Stimulated activated naive CD8-positive, alpha-beta T cell treated with anti-CD3 and anti-CD28 coated beads, Interleukin-15, amount 100 ng/mL, for 72 hours (primary cell): ENCODE results near the gene ATP8B1.
A peak's percentile ranks its signal among the peaks of the same experiment; 100 is the strongest.
"Not testable (repeated sequence)": the region's sequence is repeated elsewhere in the genome, so short reads cannot be mapped to it uniquely, and the experiment has no call there.

ENCODE experiments used
- ATAC-seq: fragments of 150-1000 bp; cut with Tn5 transposase; 2 replicates; pipeline ENCODE4 v1.10.0; 2021; ENCODE audit warnings: mild to moderate bottlenecking, moderate library complexity
- DNase-seq, 2 donors: peaks; one replicate each; pipeline ENCODE4 v3.0.0; 2021 to 2022
- H3K27ac Mint-ChIP-seq, 2 donors: one replicate each; pipeline ENCODE4 v1.8.0; 2022; ENCODE audit warnings: mild to moderate bottlenecking in 2 of 2, mixed read lengths in 2 of 2, moderate library complexity in 2 of 2
- H3K27me3 Mint-ChIP-seq: one replicate; pipeline ENCODE4 v1.8.0; 2022; ENCODE audit warnings: mixed read lengths
- H3K4me1 Mint-ChIP-seq: one replicate; pipeline ENCODE4 v1.8.0; 2022; ENCODE audit warnings: mild to moderate bottlenecking, mixed read lengths
- H3K4me3 Mint-ChIP-seq, 2 donors: one replicate each; pipeline ENCODE4 v1.8.0; 2022; ENCODE audit warnings: mild to moderate bottlenecking in 2 of 2, mixed read lengths in 2 of 2, moderate library complexity in 1 of 2
- H3K9me3 Mint-ChIP-seq, 2 donors: one replicate each; pipeline ENCODE4 v1.8.0; 2022; ENCODE audit warnings: mixed read lengths in 2 of 2

Gene ATP8B1

DNA sequence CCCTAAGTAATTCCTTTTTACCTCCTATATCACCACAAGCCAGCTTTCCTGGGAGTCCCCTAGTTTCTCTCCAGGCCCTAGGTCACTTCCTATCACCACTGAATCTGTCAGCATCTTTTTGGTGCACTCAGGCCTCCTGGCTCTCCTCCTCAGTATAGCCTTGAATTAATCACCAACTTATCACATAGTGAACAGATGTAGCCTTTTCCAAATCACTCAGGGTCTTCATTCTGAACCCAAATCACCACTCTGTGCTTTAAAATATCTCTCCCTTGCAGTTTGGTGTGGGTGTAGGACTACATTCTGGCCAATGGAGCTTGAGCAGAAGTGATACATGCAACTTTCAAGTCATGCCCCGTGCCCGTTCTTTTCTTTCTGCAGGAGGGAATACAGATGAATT lies 29.6 kb upstream of the ATP8B1 start:
- peaks cover 11 to 12% of the 10 kb centered on the region in 2 donors for H3K9me3 Mint-ChIP-seq
- no peak for DNase-seq
- no peak for ATAC-seq
- H3K4me3 Mint-ChIP-seq = peak overlapping the region in 1 of 2 donors; percentile 72
- H3K4me1 Mint-ChIP-seq = peaks cover 64% of the 10 kb centered on the region
- H3K27ac Mint-ChIP-seq = no peak overlapping the region
- H3K27me3 Mint-ChIP-seq = peaks cover 26% of the 10 kb centered on the region

DNA sequence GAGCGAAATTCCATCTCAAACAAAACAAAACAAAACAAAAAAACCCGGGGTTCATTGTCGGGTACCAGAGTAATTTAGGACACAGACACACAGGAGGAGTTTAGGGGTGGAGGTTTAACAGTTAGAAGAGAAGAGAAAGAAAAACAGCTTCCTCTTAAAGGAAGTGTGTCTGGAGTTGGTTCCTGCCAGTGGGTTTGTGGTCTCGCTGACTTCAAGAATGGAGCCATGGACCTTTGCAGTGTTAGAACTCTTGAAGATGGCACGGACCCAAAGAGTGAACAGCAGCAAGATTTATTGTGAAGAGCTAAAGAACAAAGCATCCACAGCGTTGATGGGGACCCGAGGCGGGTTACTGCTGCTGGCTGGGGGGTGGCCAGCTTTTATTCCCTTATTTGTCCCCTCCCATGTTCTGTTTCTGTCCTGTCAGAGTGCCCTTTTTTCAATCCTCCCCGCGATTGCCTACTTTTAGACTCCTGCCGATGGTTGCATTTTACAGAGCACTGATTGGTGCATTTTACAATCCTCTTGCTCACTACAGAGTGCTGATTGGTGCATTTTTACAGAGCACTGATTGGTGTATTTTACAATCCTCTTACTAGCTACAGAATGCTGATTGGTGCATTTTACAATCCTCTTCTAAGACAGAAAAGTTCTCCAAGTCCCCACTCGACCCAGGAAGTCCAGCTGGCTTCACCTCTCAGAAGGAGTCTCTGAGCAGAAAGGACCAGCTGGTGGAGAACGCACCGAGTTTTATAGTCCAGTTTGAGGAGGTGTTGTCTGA lies 28.7 kb upstream of the ATP8B1 start:
- ATAC-seq = no peak
- peak overlapping the region in 1 of 2 donors; percentile 7 for H3K4me3 Mint-ChIP-seq
- H3K27ac Mint-ChIP-seq = peak overlapping the region in 1 of 2 donors; percentile 60
- H3K9me3 Mint-ChIP-seq = peaks cover 11 to 12% of the 10 kb centered on the region in 2 donors
- peaks cover 54% of the 10 kb centered on the region for H3K4me1 Mint-ChIP-seq
- no peak for DNase-seq
- peaks cover 21% of the 10 kb centered on the region for H3K27me3 Mint-ChIP-seq

DNA sequence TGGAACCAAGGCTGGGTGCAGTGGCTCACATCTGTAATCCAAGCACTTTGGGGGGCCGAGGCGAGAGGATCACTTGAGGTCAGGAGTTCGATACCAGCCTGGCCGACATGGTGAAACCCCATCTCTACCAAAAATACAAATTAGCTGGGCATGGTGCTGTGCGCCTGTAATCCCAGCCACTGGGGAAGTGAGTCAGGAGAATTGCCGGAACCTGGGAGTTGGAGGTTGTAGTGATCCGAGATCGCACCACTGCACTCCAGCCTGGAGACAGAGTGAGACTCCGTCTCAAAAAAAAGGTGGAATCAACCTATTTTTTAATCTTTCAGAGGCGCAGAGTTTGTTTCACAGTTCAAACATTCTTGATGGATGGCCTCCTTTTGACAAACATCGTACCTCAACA lies 24.5 kb upstream of the ATP8B1 start:
- Mint-ChIP-seq H3K27ac (peak overlapping the region in 1 of 2 donors; percentile 13), H3K9me3 (peaks cover 8 to 10% of the 10 kb centered on the region in 2 donors), H3K27me3 (peaks cover 7% of the 10 kb centered on the region), H3K4me1 (peaks cover 18% of the 10 kb centered on the region), H3K4me3 (no peak overlapping the region)
- no peak for ATAC-seq
- DNase-seq = no peak

DNA sequence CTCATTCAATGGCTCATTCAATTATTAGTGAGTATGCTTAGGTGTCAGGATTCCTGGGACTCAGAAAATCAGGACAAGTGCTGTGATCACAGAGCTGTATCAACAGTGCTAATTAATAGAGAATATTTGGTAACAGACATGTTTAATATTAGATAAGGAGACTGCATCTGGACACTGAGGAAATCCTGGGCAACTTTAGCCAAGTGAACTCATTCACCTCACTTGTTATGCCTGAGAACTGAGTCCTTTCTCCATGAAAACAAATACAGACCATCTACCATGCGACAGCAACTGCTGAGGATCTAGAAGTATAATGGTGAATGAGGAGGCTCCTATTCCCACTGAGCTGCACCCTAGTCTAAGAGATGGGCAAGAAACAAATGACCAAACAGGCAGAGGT lies 23.1 kb upstream of the ATP8B1 start:
- H3K4me3 Mint-ChIP-seq = no peak overlapping the region
- H3K27ac Mint-ChIP-seq = no peak overlapping the region
- H3K9me3 Mint-ChIP-seq = peaks cover 0 to under 1% of the 10 kb centered on the region in 2 donors
- peaks cover 16% of the 10 kb centered on the region for H3K27me3 Mint-ChIP-seq
- DNase-seq (no peak), ATAC-seq (no peak)
- peaks cover 7% of the 10 kb centered on the region for H3K4me1 Mint-ChIP-seq

DNA sequence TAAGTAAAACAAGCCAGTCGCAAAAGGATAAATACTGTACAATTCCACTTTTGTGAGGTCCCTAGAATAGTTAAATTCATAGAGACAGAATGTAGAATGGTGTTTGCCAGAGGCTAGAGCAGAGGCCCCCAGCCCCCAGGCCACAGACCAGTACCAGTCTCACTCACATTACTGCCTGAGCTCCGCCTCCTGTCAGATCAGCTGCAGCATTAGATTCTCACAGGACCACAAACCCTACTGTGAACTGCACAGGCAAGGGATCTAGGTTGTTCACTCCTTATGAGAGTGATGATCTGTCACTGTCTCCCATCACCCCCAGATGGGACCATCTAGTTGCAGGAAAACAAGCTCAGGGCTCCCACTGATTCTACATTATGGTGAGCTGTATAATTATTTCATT lies 17.5 kb upstream of the ATP8B1 start:
- ATAC-seq, H3K9me3 Mint-ChIP-seq, DNase-seq, H3K27ac Mint-ChIP-seq, H3K4me1 Mint-ChIP-seq, H3K4me3 Mint-ChIP-seq: not testable (repeated sequence)
- H3K27me3 Mint-ChIP-seq = peaks cover 38% of the 10 kb centered on the region

DNA sequence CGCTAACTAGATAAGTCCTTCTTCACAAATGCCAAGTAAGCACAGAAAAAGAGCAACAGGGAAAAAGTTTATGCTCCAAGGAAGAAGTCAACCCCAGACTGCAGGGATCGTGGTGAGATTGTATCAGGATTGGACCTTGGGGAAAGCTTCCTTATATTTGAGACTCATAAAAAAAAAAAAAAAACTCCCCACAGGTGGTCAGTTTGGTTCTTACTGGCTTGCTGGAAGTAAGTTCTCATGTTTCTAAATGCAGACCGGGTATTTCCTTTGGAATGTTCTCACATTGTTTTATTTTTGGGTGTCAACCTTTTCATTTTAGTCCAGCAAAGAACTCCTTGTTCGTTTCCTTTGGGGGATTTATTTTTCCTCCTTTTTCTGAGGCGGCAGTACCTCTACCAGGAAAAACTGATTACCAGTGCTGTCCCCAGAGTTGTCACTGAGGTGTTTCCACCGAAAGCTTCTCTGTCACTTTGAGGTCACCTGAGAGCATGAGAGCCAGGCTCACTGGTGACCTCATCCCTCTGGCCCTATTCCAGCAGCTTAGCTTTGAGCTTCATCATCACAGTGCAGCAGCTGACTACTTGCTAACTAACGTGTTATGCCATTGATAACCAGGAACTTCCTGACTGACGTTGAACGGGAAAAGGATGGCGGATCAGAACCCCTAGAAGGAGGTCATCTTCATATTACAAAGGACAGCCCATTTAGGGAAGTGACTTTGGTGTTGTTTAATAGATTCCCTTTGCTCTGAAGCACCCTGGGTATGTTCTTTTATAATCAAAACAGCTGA lies 16.8 kb upstream of the ATP8B1 start:
- Mint-ChIP-seq H3K4me3 (no peak overlapping the region), H3K4me1 (peaks cover 7% of the 10 kb centered on the region), H3K9me3 (no peaks in the 10 kb centered on the region), H3K27me3 (peaks cover 44% of the 10 kb centered on the region), H3K27ac (no peak overlapping the region)
- ATAC-seq (peak; percentile 72), DNase-seq (no peak)

DNA sequence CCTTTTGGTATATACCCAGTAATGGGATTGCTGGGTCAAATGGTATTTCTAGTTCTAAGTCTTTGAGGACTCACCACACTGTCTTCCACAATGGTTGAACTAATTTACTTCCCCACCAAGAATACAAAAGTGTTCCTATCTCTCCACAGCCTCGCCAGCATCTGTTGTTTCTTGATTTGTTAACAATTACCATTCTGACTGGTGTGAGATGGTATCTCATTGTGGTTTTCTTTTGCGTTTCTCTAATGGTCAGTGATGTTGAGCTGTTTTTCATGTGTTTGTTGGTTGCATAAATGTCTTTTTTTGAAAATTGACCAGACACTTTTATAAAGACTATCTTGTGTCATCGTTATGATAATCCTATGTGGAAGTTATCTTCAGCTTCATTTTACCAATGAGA lies 16.0 kb upstream of the ATP8B1 start:
- no peak overlapping the region for H3K4me3 Mint-ChIP-seq
- H3K27ac Mint-ChIP-seq = no peak overlapping the region
- DNase-seq (no peak), ATAC-seq (no peak)
- peaks cover 7% of the 10 kb centered on the region for H3K4me1 Mint-ChIP-seq
- H3K9me3 Mint-ChIP-seq = no peaks in the 10 kb centered on the region
- H3K27me3 Mint-ChIP-seq = peaks cover 52% of the 10 kb centered on the region

DNA sequence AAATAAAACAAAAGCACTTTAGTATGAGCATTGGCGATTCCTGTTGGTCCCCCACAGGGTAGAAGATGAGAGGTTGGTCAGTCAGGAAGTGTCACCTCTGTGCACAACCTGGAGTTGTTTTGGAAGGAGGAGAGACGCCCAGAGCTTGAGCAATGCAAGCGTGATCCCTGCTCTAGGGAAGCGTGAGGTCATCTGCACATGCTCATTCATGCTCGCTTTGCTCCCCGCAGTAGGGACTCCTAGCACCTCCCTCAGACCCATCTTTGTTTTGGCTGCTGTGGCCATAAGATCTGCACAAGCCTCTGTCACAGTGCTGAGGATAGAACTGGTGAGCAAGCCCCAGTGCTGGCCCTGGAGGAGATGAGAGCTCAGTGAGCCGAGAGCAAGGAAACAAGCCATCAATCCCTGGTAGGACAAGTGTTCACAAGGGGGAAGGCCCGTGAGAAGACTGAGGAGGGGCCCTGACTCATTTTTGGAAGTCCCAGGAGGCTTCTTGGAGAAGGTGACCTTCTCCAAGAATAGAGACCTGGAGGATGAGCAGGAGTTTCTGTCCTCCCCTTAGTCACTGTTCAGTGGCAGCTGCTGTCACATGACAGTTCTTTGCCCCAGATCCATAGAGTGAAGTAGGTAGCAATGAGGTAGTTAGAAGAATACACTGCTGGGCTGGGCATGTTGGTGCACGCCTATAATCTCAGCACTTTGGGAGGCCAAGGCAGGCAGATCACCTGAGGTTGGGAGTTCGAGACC lies 13.3 kb upstream of the ATP8B1 start:
- peaks cover 8 to 12% of the 10 kb centered on the region in 2 donors for H3K9me3 Mint-ChIP-seq
- peaks cover 7% of the 10 kb centered on the region for H3K4me1 Mint-ChIP-seq
- no peak for ATAC-seq

DNA sequence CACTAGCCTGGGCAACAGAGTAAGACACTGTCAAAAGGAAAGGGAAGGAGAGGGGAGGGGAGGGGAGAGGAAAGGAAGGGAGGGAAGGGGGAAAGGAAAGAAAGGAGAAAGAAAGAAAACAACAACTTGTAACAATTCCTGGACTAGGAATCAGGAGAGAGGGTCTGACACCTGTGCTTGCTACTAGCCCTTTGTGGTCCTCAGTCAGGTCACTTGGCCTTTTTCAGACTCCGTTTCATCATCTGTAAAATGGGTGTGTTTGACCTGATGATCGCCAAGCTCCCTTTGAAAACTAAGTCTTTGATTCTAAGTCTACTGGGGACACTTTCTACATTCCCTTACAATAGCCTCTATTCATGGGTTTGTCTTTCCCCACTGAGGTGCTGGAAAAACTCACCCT lies 11.4 kb upstream of the ATP8B1 start:
- ATAC-seq (no peak), DNase-seq (no peak)
- Mint-ChIP-seq H3K27ac (no peak overlapping the region), H3K27me3 (peaks cover 53% of the 10 kb centered on the region), H3K9me3 (peaks cover 8 to 16% of the 10 kb centered on the region in 2 donors), H3K4me1 (peaks cover under 1% of the 10 kb centered on the region), H3K4me3 (no peak overlapping the region)

More for the DNA sequence above, 13.3 kb upstream of the ATP8B1 start:
- Mint-ChIP-seq H3K4me3 (no peak overlapping the region), H3K27ac (no peak overlapping the region), H3K27me3 (peaks cover 52% of the 10 kb centered on the region)
- no peak for DNase-seq

DNA sequence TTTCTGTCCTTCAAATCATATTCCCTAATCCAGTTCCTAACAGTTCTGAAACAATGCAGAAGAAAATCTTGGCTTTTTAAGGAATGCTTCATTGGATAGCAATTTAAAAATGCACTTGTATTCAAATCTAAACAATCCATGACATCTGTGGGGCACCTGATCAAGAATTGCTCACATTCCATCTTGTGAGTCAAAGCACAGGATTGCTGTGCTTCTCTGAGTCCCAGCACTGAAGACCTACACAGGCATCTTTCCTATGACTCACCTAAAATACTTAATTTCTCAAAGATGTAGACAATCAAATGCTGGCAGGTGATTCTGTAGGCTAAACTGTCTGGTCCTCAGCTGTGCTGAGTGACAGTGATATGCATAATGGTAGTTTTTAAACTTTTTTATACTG lies 10.1 kb upstream of the ATP8B1 start:
- Mint-ChIP-seq H3K27me3 (peaks cover 63% of the 10 kb centered on the region), H3K4me1 (no peaks in the 10 kb centered on the region), H3K9me3 (peaks cover 8 to 16% of the 10 kb centered on the region in 2 donors), H3K27ac (no peak overlapping the region), H3K4me3 (no peak overlapping the region)
- no peak for ATAC-seq
- no peak for DNase-seq

DNA sequence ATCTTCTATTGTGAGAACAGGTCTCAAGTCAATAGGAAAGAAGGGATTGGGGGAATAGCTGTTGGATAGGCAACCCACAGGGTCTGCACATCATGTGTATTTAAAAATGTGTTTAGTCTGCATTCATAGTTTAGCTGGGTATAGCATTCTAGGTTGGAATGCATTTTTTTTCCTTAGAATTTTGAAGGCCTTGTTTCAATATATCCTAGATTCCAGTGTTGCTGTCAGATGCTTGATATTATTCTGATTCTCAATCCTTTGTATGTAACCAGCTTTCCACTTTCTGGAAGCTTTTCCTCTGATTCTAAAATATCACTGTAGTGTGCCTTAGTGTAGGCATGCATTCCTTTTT lies 9.0 kb upstream of the ATP8B1 start:
- no peak for DNase-seq
- ATAC-seq = no peak
- no peak overlapping the region for H3K27ac Mint-ChIP-seq
- no peak overlapping the region for H3K4me3 Mint-ChIP-seq
- H3K9me3 Mint-ChIP-seq = peaks cover 8 to 16% of the 10 kb centered on the region in 2 donors
- peaks cover 62% of the 10 kb centered on the region for H3K27me3 Mint-ChIP-seq
- no peaks in the 10 kb centered on the region for H3K4me1 Mint-ChIP-seq

DNA sequence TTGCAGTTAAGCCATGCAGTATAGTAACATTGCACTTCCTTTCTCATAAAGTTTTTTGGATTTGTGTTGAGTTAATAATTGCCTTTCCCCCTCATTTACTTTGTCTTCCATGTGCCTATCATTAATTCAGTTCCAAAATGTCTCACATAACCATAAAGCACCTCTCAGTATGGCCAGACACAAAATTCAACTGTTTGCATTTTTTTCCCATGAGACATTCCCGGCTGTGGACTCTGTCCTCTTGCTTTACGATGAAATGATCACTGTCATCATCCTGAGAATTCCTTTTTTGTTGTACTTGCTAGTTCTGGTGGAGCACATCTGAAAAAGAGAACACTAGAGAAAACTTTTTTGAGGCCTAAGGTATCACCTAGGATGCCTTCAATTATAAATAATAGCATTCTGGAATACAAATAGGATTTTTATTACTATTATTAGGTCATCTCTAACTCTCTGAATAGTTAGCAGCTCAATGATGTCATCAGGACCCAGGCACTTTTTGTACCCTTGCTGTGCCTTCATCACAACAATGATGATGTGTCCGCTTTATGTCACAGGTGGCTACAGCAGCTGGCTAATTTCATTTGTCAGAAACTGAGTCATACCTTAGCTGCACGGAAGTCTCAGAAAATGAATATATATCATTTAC lies 8.5 kb upstream of the ATP8B1 start:
- ATAC-seq (no peak), DNase-seq (no peak)
- Mint-ChIP-seq H3K27me3 (peaks cover 62% of the 10 kb centered on the region), H3K4me3 (no peak overlapping the region), H3K27ac (no peak overlapping the region), H3K9me3 (peaks cover 8 to 16% of the 10 kb centered on the region in 2 donors), H3K4me1 (no peaks in the 10 kb centered on the region)

DNA sequence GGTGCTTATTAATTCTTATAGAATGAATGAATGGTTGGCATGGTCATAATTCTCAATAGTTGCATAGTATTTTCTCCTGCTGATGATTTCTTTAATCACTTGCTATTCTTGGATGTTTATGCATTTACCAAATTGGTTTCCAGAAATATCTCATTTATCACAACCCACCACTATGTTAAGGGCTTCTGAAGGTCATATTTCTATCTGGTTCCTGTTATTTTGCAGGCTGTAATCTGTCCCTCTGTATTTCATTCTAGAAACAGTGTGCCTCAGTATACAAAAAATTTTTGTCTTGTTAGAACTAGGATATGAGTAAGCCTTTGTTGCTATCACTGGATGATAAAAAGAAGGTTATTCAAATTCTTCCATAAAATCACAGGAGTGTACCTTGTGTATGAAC lies 6.1 kb upstream of the ATP8B1 start:
- no peak for ATAC-seq
- Mint-ChIP-seq H3K4me3 (no peak overlapping the region), H3K9me3 (peaks cover 8 to 16% of the 10 kb centered on the region in 2 donors), H3K27ac (no peak overlapping the region), H3K4me1 (no peaks in the 10 kb centered on the region), H3K27me3 (peaks cover 64% of the 10 kb centered on the region)
- DNase-seq = no peak

DNA sequence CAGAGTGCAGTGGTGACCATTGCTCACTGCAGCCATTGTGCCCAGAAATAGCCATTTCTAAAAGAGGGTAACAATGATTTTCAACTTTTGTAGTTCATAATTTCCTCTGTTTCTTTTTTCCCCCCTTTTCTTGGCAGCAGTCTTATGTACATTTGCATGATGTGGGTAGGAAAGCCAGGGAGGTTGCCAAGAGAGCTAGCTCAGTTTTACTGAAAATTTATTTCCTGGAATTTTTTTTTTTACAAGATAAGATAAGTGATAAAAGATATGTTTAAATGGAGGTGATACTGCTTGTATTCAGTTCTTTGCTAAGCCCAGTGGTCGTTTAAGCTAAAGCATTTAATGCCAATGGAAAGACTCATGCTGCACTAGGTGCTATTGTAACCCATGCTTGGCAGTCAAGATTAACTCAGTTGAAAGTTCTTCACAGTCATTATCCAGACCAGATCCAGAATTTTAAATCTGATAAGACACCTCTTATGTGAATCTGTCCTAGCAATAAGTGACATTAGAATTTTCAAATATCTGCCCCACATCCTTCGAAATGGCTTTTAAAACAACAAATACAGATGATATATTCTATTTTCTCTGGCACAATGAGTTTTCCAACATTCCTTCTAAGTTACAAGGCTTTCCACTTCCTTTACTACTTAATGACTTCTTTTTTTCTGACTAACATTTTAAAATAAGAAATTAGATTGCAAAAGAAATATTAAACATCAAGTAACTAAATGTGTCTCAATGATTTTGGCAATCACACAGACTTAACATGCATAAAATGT lies 4.4 kb upstream of the ATP8B1 start:
- peaks cover 70% of the 10 kb centered on the region for H3K27me3 Mint-ChIP-seq
- H3K9me3 Mint-ChIP-seq = peaks cover 3 to 9% of the 10 kb centered on the region in 2 donors
- peaks cover 7% of the 10 kb centered on the region for H3K4me1 Mint-ChIP-seq
- ATAC-seq = no peak
- H3K4me3 Mint-ChIP-seq = no peak overlapping the region
- no peak for DNase-seq
- no peak overlapping the region for H3K27ac Mint-ChIP-seq

DNA sequence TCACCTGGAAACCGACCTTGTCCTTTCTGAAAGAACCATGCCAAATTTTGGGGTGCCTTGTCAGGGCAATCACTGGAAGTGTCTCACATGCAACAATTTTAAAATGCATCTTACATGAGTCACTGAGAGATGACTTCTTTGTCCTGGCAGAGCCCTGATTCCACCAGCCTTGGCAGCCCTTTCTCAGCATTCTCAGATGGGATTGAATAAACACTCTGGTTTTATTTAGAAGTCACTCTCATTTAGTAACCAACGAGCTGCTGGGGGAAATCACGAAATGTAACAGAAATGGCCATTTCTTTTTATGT lies 3.8 kb upstream of the ATP8B1 start:
- Mint-ChIP-seq H3K9me3 (peaks cover 3 to 8% of the 10 kb centered on the region in 2 donors), H3K4me3 (no peak overlapping the region), H3K27me3 (peaks cover 76% of the 10 kb centered on the region), H3K27ac (no peak overlapping the region), H3K4me1 (peaks cover 13% of the 10 kb centered on the region)
- DNase-seq = no peak
- ATAC-seq = no peak
